ENCODE measurements around the gene GPANK1.

- TF ChIP-seq CTCF (IDR thresholded peaks at IDR 0.05; ENCODE audit: low read depth, low read length) (no peak), EZH2phosphoT487 (IDR thresholded peaks at IDR 0.05; ENCODE audit: low read depth) (no peak)
Observed at GRCh38 chr6:31665501-31666336, 922 bp upstream of the GPANK1 start, which contains the start of gene CSNK2B.

Data from OCI-LY3 (cell line).